Endodermal cell (in vitro differentiated cells): ENCODE data around the gene PLAAT3. TPM values are rescaled to one million over a fixed set of nuclear protein-coding genes. Genes with fewer than 3 reads are reported as not detected.
A peak's percentile ranks its signal among the peaks of the same experiment; 100 is the strongest.

Experiments used
- DNase-seq: peaks from one replicate; pipeline ENCODE4 v3.0.0-alpha.2; 2017
- H3K27ac ChIP-seq: 2 replicates; pipeline ENCODE4 v1.5.1; 2013; ENCODE audit warnings: mild to moderate bottlenecking, low read depth, low read length, moderate library complexity
- H3K27me3 ChIP-seq: 2 replicates; pipeline ENCODE4 v1.6.1; 2013; ENCODE audit warnings: mild to moderate bottlenecking, low read length, moderate library complexity; ENCODE audit not compliant: insufficient read depth, control insufficient read depth, poor library complexity, severe bottlenecking
- H3K36me3 ChIP-seq: 2 replicates; pipeline ENCODE4 v1.7.0; 2013; ENCODE audit warnings: mild to moderate bottlenecking, low read length, moderate library complexity; ENCODE audit not compliant: control insufficient read depth, insufficient read depth
- H3K4me1 ChIP-seq: one replicate; pipeline ENCODE4 v1.7.0; 2013; ENCODE audit warnings: low read length; ENCODE audit not compliant: control insufficient read depth, insufficient read depth
- H3K4me3 ChIP-seq: 2 replicates; pipeline ENCODE4 v1.5.1; 2013; ENCODE audit warnings: mild to moderate bottlenecking, low read length, moderate library complexity
- H3K9ac ChIP-seq: 2 replicates; pipeline ENCODE4 v1.6.1; 2013; ENCODE audit warnings: mild to moderate bottlenecking, low read length, moderate library complexity; ENCODE audit not compliant: poor library complexity, severe bottlenecking; ENCODE audit errors: extremely low read depth
- H3K9me3 ChIP-seq: 2 replicates; pipeline ENCODE4 v1.6.1; 2013; ENCODE audit warnings: mild to moderate bottlenecking, low read length, moderate library complexity; ENCODE audit not compliant: control insufficient read depth
- H3K27ac Mint-ChIP-seq: 2 replicates; pipeline ENCODE4 v1.8.0; 2020; ENCODE audit warnings: mixed read lengths
- H3K27me3 Mint-ChIP-seq: 2 replicates; pipeline ENCODE4 v1.8.0; 2021; ENCODE audit warnings: mild to moderate bottlenecking, mixed read lengths; ENCODE audit not compliant: insufficient read depth
- H3K36me3 Mint-ChIP-seq: 2 replicates; pipeline ENCODE4 v1.8.0; 2020; ENCODE audit warnings: low read depth, mixed read lengths
- H3K4me1 Mint-ChIP-seq: 2 replicates; pipeline ENCODE4 v1.8.0; 2020; ENCODE audit warnings: mixed read lengths
- H3K4me3 Mint-ChIP-seq: 2 replicates; pipeline ENCODE4 v1.8.0; 2020; ENCODE audit warnings: mild to moderate bottlenecking, moderate library complexity, mixed read lengths
- H3K9me3 Mint-ChIP-seq: 2 replicates; pipeline ENCODE4 v1.8.0; 2020; ENCODE audit warnings: mild to moderate bottlenecking, mixed read lengths
- WGBS, 2 experiments: methylation state at CpG; one replicate each; pipeline versions ENCODE4 v1.1.5 to v1.1.7; 2013; ENCODE audit warnings: missing lambda C conversion rate in 2 of 2, mixed read lengths in 1 of 2; ENCODE audit not compliant: insufficient coverage in 1 of 2, insufficient read length in 1 of 2; 5-methylcytosine and 5-hydroxymethylcytosine counted together
- total RNA-seq, 2 donors: library from RNA; stranded (reverse); fragmentation: NEBNext Ultra II Directional in 1 of 2; extraction: Animal tissue kit (Norgen Biotek cat#: 25700) in 1 of 2; gene quantifications; 2 replicates in 1 of 2; 3 replicates in 1 of 2; pipeline ENCODE4 v1.2.1, GENCODE V29; 2021
- TF ChIP-seq, protein P1 (sequence below): fragments of 200-600 bp; sonication (generic); conservative IDR thresholded peaks from 2 replicates; pipeline ENCODE4 v1.5.0; 2021; ENCODE audit warnings: antibody characterized with exemption, mild to moderate bottlenecking

PLAAT3 gene
- total RNA-seq, 2 donors from 2014 or later: 33.5 to 45.9 TPM

DNA sequence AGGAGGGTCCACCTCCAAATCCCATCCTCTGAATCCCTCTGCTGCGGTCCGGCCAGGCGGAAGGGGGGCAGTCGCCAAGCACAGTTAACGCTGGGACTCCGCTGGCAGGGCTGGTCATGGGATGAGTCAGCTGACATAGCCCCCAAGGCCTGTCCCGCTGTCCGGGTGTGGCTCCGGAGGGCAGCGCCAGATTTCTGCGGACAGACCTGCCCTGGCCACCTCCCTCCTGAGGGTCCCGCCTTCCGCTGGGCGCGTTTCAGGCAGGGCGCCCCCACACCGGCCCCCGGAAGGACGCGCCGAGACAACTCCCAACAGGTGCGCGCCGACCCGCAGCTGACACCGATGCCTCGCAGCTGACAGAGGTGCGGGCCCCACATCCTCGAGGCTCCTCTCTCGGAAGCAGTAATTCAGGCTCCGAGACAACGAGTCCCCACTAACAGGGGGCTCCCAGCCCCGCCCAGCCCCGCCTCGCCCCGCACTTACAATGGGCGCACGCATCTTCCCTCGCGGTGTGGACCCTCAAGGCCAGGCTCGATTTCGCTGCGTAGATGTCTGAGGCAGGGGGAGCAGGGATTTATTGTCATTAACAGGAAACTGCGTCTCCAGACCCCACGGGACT, 607 bp downstream of the PLAAT3 start:
- H3K4me1 ChIP-seq: peaks cover 2% of the 10 kb centered on the region
- 0 to 1% methylated on average over 19 to 45 of the region's 45 CpGs for WGBS, 2 experiments
- no peak overlapping the region for H3K27ac ChIP-seq
- no peaks in the 10 kb centered on the region for H3K9me3 Mint-ChIP-seq
- no peaks in the 10 kb centered on the region for H3K36me3 Mint-ChIP-seq
- TF ChIP-seq, protein P1, sequence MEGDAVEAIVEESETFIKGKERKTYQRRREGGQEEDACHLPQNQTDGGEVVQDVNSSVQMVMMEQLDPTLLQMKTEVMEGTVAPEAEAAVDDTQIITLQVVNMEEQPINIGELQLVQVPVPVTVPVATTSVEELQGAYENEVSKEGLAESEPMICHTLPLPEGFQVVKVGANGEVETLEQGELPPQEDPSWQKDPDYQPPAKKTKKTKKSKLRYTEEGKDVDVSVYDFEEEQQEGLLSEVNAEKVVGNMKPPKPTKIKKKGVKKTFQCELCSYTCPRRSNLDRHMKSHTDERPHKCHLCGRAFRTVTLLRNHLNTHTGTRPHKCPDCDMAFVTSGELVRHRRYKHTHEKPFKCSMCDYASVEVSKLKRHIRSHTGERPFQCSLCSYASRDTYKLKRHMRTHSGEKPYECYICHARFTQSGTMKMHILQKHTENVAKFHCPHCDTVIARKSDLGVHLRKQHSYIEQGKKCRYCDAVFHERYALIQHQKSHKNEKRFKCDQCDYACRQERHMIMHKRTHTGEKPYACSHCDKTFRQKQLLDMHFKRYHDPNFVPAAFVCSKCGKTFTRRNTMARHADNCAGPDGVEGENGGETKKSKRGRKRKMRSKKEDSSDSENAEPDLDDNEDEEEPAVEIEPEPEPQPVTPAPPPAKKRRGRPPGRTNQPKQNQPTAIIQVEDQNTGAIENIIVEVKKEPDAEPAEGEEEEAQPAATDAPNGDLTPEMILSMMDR: peak; percentile 21
- DNase-seq: peak; percentile 87
- peak overlapping the region; percentile 54 for H3K9ac ChIP-seq
- no peaks in the 10 kb centered on the region for H3K36me3 ChIP-seq
- H3K4me1 Mint-ChIP-seq: peaks cover 29% of the 10 kb centered on the region
- peak overlapping the region; percentile 73 for H3K4me3 Mint-ChIP-seq
- H3K4me3 ChIP-seq: peak overlapping the region; percentile 86
- no peaks in the 10 kb centered on the region for H3K27me3 ChIP-seq
- H3K9me3 ChIP-seq: no peaks in the 10 kb centered on the region
- H3K27ac Mint-ChIP-seq: peak overlapping the region; percentile 64
- peaks cover 6% of the 10 kb centered on the region for H3K27me3 Mint-ChIP-seq

DNA sequence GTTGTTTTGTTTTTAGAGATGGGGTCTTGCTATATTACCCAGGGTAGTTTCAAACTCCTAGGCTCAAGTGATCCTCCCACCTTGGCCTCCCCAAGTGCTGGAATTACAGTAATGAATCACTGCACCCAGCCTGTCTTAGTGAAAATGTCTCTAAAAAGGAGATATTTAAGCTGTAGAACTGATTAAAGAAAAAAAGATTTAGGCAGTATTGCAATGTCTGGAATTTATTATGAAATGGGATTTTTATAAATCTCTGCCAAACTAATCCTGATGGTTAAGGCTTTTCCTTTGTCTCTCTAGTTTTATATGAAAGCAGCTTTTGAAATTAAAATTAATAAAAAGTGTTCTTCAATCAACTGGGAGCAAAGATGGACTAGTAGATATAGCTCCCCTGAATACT, 2.1 kb downstream of the PLAAT3 start:
- no peak overlapping the region for H3K4me3 ChIP-seq
- TF ChIP-seq, protein P1: no peak
- peaks cover 6% of the 10 kb centered on the region for H3K27me3 Mint-ChIP-seq

DNA sequence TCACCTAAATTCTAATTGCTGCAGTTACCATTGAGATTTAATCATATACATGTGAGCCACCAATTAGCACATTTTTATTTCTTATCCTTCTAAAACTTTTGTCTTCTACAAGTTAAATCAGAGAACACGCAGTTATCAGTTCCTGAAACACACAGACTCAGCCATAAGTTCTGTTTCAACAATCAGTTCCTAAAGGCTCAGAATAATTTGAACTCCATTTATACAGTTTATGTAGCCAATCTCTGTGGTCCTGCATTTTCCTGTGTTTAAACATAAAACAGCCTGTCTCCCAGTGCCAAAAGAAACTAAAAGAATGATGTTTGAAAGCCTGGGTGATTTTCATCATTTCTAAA, 2.9 kb downstream of the PLAAT3 start:
- H3K27ac ChIP-seq: no peak overlapping the region
- H3K4me1 ChIP-seq: peaks cover 2% of the 10 kb centered on the region
- DNase-seq: no peak
- TF ChIP-seq, protein P1: no peak
- Mint-ChIP-seq H3K27ac (no peak overlapping the region), H3K9me3 (no peaks in the 10 kb centered on the region), H3K27me3 (peaks cover 6% of the 10 kb centered on the region), H3K4me3 (peak overlapping the region; percentile 33), H3K4me1 (peaks cover 31% of the 10 kb centered on the region), H3K36me3 (no peaks in the 10 kb centered on the region)
- H3K9ac ChIP-seq: no peak overlapping the region
- 36 to 53% methylated on average over 1 of the region's 1 CpG for WGBS, 2 experiments
- no peak overlapping the region for H3K4me3 ChIP-seq
- H3K9me3 ChIP-seq: no peaks in the 10 kb centered on the region
- H3K27me3 ChIP-seq: no peaks in the 10 kb centered on the region
- no peaks in the 10 kb centered on the region for H3K36me3 ChIP-seq

More for the DNA sequence above, 2.1 kb downstream of the PLAAT3 start:
- H3K27me3 ChIP-seq: no peaks in the 10 kb centered on the region
- peaks cover 2% of the 10 kb centered on the region for H3K4me1 ChIP-seq
- H3K27ac Mint-ChIP-seq: no peak overlapping the region
- no peaks in the 10 kb centered on the region for H3K9me3 Mint-ChIP-seq
- no peaks in the 10 kb centered on the region for H3K36me3 Mint-ChIP-seq
- H3K4me1 Mint-ChIP-seq: peaks cover 31% of the 10 kb centered on the region
- H3K36me3 ChIP-seq: no peaks in the 10 kb centered on the region
- H3K9ac ChIP-seq: no peak overlapping the region
- H3K27ac ChIP-seq: no peak overlapping the region
- no peak overlapping the region for H3K4me3 Mint-ChIP-seq
- no peaks in the 10 kb centered on the region for H3K9me3 ChIP-seq
- no peak for DNase-seq
